ENCODE measurements around the gene CST5.

DNA sequence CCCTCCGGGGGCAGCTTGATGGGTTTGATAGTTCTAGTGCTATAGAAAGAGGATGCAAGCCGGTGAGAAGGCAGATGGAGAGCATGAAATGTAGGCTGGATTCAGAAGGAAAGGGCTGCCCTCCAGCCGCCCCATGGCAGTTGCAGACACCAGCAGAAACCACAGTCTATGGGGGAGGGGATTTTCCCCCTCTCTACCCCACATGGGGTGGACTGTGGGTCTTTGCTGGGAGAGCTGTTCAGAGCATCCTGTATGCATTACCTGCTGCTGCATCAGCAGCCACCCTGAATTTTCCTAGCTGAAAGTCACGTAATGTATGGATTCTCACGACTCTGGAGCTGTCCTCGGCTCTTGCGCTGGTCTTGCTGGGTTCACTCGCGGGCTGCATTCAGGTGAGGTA, 48.8 kb upstream of the CST5 start:
- TF ChIP-seq, protein P1, sequence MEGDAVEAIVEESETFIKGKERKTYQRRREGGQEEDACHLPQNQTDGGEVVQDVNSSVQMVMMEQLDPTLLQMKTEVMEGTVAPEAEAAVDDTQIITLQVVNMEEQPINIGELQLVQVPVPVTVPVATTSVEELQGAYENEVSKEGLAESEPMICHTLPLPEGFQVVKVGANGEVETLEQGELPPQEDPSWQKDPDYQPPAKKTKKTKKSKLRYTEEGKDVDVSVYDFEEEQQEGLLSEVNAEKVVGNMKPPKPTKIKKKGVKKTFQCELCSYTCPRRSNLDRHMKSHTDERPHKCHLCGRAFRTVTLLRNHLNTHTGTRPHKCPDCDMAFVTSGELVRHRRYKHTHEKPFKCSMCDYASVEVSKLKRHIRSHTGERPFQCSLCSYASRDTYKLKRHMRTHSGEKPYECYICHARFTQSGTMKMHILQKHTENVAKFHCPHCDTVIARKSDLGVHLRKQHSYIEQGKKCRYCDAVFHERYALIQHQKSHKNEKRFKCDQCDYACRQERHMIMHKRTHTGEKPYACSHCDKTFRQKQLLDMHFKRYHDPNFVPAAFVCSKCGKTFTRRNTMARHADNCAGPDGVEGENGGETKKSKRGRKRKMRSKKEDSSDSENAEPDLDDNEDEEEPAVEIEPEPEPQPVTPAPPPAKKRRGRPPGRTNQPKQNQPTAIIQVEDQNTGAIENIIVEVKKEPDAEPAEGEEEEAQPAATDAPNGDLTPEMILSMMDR (IDR thresholded peaks at IDR 0.05), result no peak
- no peak for TF ChIP-seq POLR2A (IDR thresholded peaks at IDR 0.05)
